Effector CD8-positive, alpha-beta T cell (primary cell): Measurements from ENCODE around the gene DOCK6.
"Not testable (repeated sequence)": the region's sequence is repeated elsewhere in the genome, so short reads cannot be mapped to it uniquely, and the experiment has no call there.

Experiments used
- DNase-seq: peaks from one replicate; lab custom pipeline; 2025; lab: John Stamatoyannopoulos, UW

Gene DOCK6

DNA sequence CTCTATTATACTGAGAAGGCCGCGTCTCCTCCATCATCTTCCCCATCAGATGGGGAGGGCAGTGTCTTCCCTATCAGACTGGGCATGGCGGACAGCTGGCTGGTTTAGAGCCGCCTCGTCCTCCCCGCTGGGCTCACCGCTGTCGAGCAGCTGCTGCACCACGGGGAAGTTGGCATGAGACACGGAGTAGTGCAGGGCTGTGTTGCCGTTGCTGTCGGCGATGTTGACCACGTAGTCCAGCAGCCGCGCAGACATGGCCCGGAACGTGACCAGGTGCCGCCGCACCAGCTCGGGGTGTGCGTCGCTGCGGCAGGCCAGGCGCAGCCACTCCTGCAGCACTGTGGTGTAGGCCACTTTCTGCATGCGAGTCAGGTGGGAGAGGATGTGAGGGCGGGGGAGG is 88.0 kb downstream of the DOCK6 start:
- no peak for DNase-seq

DNA sequence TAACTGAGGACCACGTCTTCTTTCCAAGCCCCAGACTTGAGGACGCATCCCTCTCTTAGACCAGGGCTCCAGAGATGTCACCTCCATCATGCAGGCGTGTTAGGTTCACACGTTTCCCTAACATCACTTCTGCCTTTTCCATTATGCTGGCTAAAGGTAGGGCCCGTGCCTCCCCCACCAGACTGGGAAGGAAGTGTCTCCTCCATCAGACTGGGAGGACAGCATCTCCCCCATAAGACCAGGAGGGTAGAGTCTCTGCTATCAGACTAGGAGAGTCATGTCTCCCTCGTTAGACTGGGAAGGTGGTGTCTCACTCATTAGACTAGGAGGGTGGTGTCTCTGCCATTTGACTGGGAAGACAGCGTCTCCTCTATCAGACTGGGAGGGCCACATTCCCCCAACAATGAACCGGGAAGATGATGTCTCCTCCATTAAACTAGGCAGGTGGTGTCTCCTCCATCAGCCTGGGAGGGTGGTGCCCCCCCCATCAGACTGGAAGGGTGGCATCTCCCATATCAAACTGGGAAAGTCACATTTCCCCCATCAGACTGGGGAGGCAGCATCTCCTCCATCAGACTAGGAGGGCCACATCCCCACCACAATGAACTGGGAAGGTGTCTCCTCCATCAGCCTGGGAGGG is 88.7 kb downstream of the DOCK6 start:
- no peak for DNase-seq

DNA sequence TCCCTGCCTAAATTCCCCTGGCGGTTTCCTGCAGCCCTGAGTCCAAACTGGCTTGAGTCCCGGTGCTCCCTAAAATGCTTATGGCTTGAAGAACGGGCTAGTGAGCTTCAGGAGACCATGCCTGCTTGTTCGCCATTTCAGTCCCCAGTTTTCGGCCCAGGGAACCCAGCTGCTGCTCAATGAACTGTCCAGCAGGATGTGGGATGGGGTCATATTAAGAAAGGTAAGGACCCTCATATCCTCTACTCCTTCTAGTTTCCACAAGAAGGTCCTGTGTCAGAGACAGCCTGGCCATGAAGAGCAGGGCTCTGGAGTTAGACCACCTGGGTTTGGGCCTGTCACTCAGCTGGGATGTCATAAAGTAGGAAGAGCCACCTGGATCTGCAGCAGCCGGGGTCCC is 89.7 kb downstream of the DOCK6 start:
- DNase-seq, result no peak

DNA sequence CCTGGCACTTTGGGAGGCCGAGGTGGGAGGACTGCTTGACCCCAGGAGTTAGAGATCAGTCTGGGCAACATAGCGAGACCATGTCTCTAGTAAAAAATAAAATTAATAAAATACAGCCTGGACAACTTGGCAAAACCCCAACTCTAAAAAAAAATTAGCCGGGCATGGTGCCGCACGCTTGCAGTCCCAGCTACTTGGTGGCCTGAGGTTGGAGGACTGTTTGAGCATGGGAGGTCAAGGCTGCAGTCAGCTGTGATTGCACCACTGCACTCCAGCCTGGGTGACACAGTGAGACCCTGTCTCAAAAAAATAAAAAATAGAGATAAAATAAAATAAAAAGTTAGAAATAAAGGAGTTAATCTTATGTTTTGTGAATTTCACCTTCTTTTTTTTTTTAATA is 91.2 kb downstream of the DOCK6 start:
- no peak for DNase-seq

DNA sequence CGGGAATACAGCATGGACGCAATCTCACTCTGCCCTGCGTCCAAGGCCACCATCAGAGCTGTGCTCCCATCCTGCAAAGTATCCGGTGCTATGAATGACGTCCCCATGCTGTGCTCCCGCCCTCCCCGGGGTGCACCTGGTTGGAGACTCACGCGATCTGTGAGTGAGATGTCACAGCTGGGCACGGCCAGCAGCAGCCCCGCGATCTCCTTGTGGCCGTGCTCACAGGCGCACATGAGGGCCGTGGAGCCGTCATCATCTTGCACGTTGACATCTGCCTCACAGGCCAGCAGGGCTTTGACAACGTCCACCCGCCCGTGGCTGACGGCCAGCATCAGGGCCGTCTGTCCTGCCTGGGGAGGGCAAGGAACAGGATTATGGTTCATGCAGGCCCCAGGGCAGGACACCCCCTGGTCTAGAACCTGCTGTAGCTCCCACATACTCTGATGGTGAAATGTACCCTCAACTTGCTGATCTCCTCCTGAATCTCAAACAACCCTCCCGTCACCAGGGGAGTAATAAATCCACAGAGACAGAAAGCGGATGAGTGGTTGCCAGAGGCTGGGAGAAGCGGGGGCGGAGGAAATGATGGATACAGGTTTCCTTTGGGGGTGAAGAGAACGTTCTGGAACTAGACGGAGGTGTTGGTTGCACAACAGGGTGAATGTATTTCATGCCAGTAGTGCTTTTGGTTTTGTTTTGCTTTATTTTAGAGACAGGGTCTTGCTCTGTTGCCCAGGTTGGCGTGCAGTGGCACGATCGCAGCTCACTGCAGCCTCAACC is 92.2 kb downstream of the DOCK6 start:
- no peak for DNase-seq

DNA sequence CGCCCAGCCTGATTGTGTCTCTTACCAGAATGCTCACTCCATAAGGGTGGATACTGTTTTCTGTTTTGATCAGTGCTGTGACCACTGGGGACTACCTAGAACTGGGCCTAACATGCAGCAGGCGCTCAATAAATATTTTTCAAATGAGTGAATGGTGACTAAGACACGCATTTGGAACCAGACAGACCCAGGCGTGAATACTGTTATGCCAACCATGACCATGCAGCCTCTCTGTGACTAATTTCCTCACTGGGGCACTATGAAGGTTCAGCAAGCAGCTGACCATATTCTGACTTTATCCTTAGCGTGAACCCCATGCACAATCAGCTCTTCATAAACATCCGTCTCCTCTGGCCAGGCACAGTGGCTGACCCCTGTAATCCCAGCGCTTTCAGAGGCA is 93.8 kb downstream of the DOCK6 start:
- DNase-seq, result no peak

DNA sequence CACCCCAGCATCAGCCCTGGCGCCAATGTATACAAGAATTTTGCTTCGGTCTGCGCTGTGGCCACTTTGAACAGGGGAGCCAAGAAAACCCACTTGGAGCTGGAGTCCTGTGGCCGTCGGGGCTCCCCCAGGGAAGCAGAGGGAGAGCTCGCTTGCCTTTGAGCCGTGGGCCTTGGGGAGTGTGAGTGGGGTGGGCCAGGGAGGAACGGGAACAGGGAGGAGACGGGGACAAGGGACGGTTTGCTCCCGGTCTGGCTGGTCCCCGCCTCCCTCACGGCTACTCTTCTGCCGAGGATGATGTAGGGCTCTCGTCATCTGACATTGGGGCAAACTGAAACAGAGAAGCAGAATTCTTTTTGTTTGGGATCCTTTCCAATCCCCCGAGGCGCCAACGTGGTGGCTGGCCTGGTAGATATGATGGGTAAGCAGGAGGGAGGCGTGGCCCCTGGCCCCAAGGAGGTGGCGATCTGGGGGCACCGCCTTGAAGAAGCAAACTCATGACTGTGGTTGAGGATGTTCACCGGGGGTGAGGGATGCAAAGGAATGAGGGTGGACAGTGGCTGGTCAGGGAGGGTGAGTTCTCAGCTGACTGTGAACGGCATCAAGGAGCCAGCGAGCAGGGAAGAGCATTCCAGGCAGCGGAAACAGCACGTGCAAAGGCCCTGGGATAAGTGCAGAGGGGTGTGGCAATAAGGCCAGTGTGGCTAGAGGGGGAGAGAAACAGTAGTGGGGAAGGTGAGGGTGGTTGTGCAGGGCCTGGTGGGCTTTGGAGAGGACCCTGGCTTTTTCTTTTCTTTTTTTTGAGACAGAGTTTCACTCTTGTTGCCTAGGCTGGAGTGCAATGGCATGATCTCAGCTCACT is 95.8 kb downstream of the DOCK6 start:
- no peak for DNase-seq

DNA sequence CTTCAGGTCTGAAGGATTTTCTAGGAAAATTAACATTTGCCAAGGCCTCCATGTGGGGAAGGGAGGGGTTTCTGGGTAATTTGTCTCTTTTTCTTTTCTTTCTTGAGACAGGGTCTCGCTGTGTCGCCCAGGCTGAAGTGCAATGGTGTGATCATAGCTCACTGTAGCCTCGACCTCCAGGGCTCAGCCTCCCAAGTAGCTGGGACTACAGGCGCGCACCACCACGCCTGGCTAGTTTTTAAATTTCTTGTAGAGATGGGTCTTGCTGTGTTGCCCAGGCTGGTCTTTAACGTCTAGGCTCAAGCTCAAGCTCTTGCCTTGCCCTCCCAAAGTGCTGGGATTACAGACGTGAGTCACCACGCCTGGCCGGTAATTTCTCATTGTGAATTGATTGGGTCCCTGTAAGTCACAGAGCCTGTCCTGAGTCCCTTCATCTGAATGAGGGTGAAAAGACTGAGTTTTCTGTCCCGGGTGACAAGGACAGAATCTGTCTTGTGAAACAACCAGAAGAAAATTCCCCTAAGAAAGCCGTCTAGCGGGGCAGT is 96.8 kb downstream of the DOCK6 start:
- DNase-seq, result no peak

DNA sequence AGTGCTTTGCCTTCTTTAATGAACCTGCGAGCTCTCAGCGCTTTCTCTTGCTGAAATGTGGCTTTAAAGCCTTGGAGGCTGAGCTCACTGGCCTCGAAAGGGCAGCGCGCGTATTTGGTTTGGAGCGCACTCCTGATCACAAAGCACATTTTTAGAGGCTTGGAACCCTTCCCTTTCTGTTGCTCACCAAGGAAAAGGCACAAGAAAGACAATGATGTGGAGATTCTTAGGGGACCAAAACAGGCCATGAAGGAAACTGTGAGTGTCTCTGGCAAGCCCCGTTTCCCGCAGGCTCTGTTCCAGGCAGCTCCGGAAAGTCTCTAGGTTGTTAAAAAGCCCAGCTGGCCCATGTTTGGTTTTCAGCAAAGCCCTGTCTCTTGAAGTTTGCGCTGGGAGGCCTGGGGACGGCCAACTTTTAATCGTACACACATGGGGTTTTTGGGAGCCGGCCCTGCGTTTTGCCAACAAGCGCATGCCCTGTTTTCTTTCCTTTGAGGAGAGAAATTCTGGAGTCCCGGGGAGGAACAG is 97.4 kb downstream of the DOCK6 start:
- no peak for DNase-seq

DNA sequence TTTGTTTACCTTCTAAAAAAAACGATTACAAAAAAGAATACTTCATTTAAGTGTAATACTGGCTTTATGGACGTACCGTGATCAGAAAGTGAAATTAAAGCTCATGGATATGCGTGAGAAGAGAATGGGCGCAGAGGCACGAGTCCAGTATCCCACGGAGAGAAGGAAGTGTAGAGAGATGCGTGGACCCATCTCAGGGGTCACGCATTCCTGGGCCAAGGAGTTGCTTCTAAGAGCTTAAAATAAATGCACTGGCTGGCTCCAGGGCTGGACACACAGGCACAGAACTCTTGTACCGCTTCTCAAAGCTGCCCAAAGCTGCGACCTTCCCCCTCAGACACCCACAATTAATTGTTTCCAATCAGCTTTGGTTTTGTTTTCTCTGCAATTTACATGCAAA is 98.0 kb downstream of the DOCK6 start:
- DNase-seq, result no peak

DNA sequence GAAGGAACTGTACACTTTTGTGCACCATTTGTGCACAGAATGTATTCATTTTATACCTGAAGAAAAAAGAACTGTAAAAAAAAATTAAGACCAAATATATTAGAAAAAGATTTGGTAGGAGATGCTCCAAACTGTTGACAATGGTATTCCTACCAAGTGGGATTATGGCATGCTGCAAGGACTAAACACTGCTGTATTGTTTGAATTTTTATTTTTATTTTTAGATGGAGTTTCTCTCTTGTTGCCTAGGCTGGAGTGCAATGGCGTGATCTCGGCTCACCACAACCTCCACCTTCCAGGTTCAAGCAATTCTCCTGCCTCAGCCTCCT is 101.9 kb downstream of the DOCK6 start:
- not testable (repeated sequence) for DNase-seq

DNA sequence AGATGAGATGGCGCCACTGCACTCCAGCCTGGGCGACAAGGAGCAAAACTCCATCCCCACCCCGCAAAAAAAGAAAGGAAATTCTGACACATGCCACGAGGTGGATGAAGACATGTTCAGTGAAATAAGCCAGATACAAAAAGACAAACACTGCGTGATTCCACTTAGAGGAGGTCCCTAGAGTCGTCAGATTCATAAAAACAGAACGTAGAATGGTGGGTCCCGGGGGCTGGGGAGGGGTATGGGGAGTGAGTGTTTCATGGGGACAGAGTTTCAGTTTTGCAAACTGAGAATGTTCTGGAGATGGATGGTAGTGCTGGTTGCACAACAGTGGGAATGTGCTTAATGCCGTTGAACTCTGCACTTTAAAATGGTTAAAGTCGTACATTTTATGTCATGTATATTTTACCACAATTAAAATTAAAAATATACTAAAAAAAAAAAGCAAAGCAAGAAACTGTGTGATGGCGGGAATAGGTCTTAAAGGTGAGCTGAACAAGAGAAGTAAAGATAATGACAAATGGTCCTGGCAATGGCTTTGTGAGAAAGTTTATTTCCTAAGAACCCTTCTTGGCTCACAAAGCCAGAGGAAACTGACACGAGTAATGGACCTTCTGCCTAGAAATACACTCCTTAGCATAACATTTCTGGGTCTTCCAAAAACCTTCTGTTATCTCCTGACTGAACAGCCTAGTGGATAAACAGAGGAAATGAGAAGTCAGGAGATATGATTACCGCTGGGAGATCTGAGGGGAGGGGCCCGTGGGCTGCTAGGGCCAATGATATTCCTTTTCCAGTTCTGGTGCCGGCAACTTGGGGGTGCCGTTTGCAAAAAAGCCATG is 102.5 kb downstream of the DOCK6 start:
- DNase-seq, result no peak

DNA sequence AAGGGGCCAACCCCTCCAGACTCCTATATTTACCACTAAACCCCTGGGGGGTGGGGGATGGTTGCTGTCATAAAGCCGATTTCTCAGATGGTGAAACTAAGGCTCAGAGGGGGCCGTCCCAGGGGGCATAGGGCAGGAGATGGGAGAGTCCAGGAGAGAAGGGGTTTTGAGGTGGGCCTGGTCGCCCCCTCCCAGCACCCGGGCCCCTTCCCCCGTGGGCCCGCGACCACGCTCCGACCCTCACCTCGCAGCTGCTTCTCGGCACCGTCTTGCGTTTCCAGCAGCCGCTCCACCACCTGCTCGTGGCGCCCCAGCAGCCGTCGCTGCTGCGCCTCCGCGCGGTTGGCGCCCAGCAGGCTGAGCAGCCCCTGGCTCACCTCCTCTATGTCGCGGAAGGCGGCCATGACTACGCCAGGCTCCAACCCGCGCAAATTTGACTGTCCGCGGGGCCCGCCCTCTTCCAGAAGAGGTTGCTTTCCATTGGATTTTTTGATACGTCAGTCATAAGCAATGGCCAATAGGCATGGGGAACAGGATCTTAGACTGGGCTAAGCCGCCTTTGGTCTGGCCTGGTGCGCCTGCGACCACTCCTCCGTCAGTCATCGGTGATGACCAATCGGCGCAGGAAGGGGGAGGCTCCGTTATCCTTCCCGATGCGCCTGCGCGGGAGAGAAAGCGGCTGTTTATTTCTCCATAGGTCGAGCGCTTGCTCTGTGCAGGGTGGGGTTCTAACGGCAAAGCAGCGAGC is 106.8 kb downstream of the DOCK6 start, which contains the start of gene SPC24:
Gene SPC24, minus strand, starts transcription at position 410 of the 748 bp plus-strand sequence. Its CDS starts 6 bp downstream, at position 404.
- peak; percentile 82 for DNase-seq

DNA sequence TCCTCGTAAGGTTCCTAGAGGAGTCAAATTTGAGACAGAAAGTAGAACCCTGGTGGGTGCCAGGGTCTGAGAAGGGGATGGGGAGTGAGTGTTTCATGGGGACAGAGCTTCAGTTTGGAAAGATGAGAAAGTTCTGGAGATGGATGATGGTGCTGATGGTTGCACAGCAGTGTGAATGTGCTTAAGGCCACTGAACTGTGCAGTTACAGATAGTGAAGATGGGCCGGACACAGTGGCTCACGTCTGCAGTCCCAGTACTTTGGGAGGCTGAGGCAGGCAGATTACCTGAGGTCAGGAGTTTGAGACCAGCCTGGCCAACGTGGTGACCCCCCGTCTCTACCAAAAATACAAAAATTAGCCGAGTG is 107.7 kb downstream of the DOCK6 start:
- DNase-seq, result no peak

DNA sequence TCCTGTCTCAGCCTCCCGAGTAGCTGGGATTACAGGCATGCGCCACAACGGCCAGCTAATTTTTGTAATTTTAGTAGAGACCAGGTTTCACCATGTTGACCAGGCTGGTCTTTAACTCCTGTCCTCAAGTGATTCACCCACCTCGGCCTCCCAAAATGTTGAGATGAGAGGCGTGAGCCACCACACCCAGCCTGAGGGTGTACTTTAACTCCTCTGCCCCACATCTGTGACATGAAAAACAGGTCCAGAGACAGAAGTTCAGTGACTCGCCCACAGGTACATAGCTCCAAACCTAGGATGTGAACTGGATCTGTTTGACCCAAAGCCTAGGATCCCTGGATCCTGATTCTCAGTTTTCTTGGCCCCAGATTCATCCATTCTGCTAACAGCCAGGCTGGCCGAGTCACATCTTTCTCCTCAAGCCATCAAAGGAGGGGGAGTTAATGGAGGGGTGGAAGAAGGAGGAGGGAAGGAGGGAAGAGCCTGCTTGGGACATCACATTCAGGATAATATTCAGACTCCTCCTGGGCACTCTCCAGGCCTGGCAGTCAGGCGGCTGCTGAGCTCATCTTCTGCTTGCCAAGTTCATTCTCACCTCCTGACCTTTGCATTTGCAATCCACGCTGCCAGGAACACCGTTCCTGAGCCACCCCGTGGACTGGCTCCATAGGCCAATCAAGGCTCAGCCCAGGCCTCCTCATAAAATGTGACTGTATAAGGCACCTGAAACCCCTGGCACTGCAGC is 109.8 kb downstream of the DOCK6 start:
- DNase-seq, result no peak

DNA sequence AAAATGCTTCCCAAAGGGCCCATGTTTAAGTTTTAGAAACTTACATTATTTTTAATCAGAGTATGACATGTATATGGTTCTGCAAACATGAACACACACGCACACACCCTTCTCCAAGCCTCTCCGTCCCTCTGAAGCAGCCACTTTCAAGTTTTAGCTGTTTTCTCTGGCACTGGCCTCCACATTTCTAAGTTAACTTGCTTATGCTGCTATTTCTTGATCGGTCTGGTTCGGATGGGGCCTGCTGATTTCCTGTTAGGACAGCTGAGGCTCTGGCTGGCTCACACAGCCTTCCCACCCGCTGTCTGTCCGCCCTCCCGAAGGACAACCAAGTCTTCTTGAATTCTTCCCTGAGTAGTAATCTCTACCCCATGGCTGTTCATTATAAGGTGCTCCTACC is 111.1 kb downstream of the DOCK6 start:
- DNase-seq, result no peak
